ENCODE measurements around the gene AK2.

AK2 gene

GRCh38 chr1:32966900-32967299, 69.8 kb downstream of the AK2 start:
- H3K27me3 ChIP-seq (replicated peaks; ENCODE audit: control insufficient read depth, insufficient read depth, low read length) = no peaks in the 10 kb centered on the region

GRCh38 chr1:32965251-32965747, 71.4 kb downstream of the AK2 start:
- Histone ChIP-seq H3K27me3 (replicated peaks; ENCODE audit: control insufficient read depth, insufficient read depth, low read length) (no peaks in the 10 kb centered on the region), H3K4me3 (ENCODE audit: low read length) (peak overlapping the region; percentile 83), H3K9me3 (ENCODE audit: control insufficient read depth, low read length) (no peaks in the 10 kb centered on the region), H3K4me1 (ENCODE audit: control insufficient read depth, insufficient read depth, low read length) (peaks cover 30% of the 10 kb centered on the region), H3K9ac (ENCODE audit: low read length) (peak overlapping the region; percentile 42), H3K36me3 (ENCODE audit: control insufficient read depth, insufficient read depth, low read length, severe bottlenecking) (no peaks in the 10 kb centered on the region)
- no peak for DNase-seq (ENCODE audit: low read depth)

More at GRCh38 chr1:32966900-32967299, 69.8 kb downstream of the AK2 start:
- Histone ChIP-seq H3K4me1 (ENCODE audit: control insufficient read depth, insufficient read depth, low read length) (peaks cover 23% of the 10 kb centered on the region), H3K9ac (ENCODE audit: low read length) (no peak overlapping the region), H3K9me3 (ENCODE audit: control insufficient read depth, low read length) (no peaks in the 10 kb centered on the region), H3K36me3 (ENCODE audit: control insufficient read depth, insufficient read depth, low read length, severe bottlenecking) (no peaks in the 10 kb centered on the region), H3K4me3 (ENCODE audit: low read length) (no peak overlapping the region)
- no peak for DNase-seq (ENCODE audit: low read depth)

GRCh38 chr1:32964461-32965250, 72.0 kb downstream of the AK2 start, which contains the start of gene RNF19B:
Gene RNF19B (minus strand): TSS chr1:32964809. CDS start chr1:32964685, 124 bp downstream.
- H3K9me3 ChIP-seq (ENCODE audit: control insufficient read depth, low read length) = no peaks in the 10 kb centered on the region
- peak within 1 kb of the TSS; percentile 92 for H3K4me3 ChIP-seq (ENCODE audit: low read length)
- no peaks in the 10 kb centered on the region for H3K36me3 ChIP-seq (ENCODE audit: control insufficient read depth, insufficient read depth, low read length, severe bottlenecking)
- H3K9ac ChIP-seq (ENCODE audit: low read length) = peak within 1 kb of the TSS; percentile 86
- H3K27me3 ChIP-seq (replicated peaks; ENCODE audit: control insufficient read depth, insufficient read depth, low read length) = no peaks in the 10 kb centered on the region
- DNase-seq (ENCODE audit: low read depth) = peak; percentile 97
- H3K4me1 ChIP-seq (ENCODE audit: control insufficient read depth, insufficient read depth, low read length) = peaks cover 30% of the 10 kb centered on the region

- Histone ChIP-seq H3K36me3 (ENCODE audit: control insufficient read depth, insufficient read depth, low read length, severe bottlenecking) (no peaks in the 10 kb centered on the region), H3K9me3 (ENCODE audit: control insufficient read depth, low read length) (no peaks in the 10 kb centered on the region), H3K4me1 (ENCODE audit: control insufficient read depth, insufficient read depth, low read length) (peaks cover 30% of the 10 kb centered on the region), H3K9ac (ENCODE audit: low read length) (peak overlapping the region; percentile 86), H3K27me3 (replicated peaks; ENCODE audit: control insufficient read depth, insufficient read depth, low read length) (no peaks in the 10 kb centered on the region), H3K4me3 (ENCODE audit: low read length) (peak overlapping the region; percentile 92)
- peak; percentile 70 for DNase-seq (ENCODE audit: low read depth)
Observed at GRCh38 chr1:32963746-32964460, 72.8 kb downstream of the AK2 start.

GRCh38 chr1:32962248-32962896, 74.3 kb downstream of the AK2 start:
- H3K36me3 ChIP-seq (ENCODE audit: control insufficient read depth, insufficient read depth, low read length, severe bottlenecking) = no peaks in the 10 kb centered on the region
- no peaks in the 10 kb centered on the region for H3K9me3 ChIP-seq (ENCODE audit: control insufficient read depth, low read length)
- peak overlapping the region; percentile 32 for H3K9ac ChIP-seq (ENCODE audit: low read length)
- H3K4me3 ChIP-seq (ENCODE audit: low read length) = peak overlapping the region; percentile 92
- H3K4me1 ChIP-seq (ENCODE audit: control insufficient read depth, insufficient read depth, low read length) = peaks cover 20% of the 10 kb centered on the region
- H3K27me3 ChIP-seq (replicated peaks; ENCODE audit: control insufficient read depth, insufficient read depth, low read length) = no peaks in the 10 kb centered on the region
- DNase-seq (ENCODE audit: low read depth) = peak; percentile 26

- Histone ChIP-seq H3K36me3 (ENCODE audit: control insufficient read depth, insufficient read depth, low read length, severe bottlenecking) (no peaks in the 10 kb centered on the region), H3K9ac (ENCODE audit: low read length) (no peak overlapping the region), H3K9me3 (ENCODE audit: control insufficient read depth, low read length) (no peaks in the 10 kb centered on the region), H3K27me3 (replicated peaks; ENCODE audit: control insufficient read depth, insufficient read depth, low read length) (no peaks in the 10 kb centered on the region), H3K4me1 (ENCODE audit: control insufficient read depth, insufficient read depth, low read length) (peaks cover 20% of the 10 kb centered on the region), H3K4me3 (ENCODE audit: low read length) (no peak overlapping the region)
- no peak for DNase-seq (ENCODE audit: low read depth)
Observed at GRCh38 chr1:32960819-32961355, 75.8 kb downstream of the AK2 start.

- Histone ChIP-seq H3K9me3 (ENCODE audit: control insufficient read depth, low read length) (no peaks in the 10 kb centered on the region), H3K4me1 (ENCODE audit: control insufficient read depth, insufficient read depth, low read length) (peaks cover 20% of the 10 kb centered on the region), H3K36me3 (ENCODE audit: control insufficient read depth, insufficient read depth, low read length, severe bottlenecking) (no peaks in the 10 kb centered on the region), H3K27me3 (replicated peaks; ENCODE audit: control insufficient read depth, insufficient read depth, low read length) (no peaks in the 10 kb centered on the region), H3K9ac (ENCODE audit: low read length) (no peak overlapping the region), H3K4me3 (ENCODE audit: low read length) (no peak overlapping the region)
- DNase-seq (ENCODE audit: low read depth) = no peak
Observed at GRCh38 chr1:32960342-32960741, 76.3 kb downstream of the AK2 start.

- Histone ChIP-seq H3K27me3 (replicated peaks; ENCODE audit: control insufficient read depth, insufficient read depth, low read length) (no peaks in the 10 kb centered on the region), H3K9ac (ENCODE audit: low read length) (no peak overlapping the region), H3K4me1 (ENCODE audit: control insufficient read depth, insufficient read depth, low read length) (peaks cover 20% of the 10 kb centered on the region), H3K36me3 (ENCODE audit: control insufficient read depth, insufficient read depth, low read length, severe bottlenecking) (no peaks in the 10 kb centered on the region), H3K4me3 (ENCODE audit: low read length) (no peak overlapping the region), H3K9me3 (ENCODE audit: control insufficient read depth, low read length) (no peaks in the 10 kb centered on the region)
- no peak for DNase-seq (ENCODE audit: low read depth)
Observed at GRCh38 chr1:32958827-32959226, 77.9 kb downstream of the AK2 start.
